ENCODE results near the gene POLG2.
"Not testable (repeated sequence)": the region's sequence is repeated elsewhere in the genome, so short reads cannot be mapped to it uniquely, and the experiment has no call there.

The POLG2 gene

DNA sequence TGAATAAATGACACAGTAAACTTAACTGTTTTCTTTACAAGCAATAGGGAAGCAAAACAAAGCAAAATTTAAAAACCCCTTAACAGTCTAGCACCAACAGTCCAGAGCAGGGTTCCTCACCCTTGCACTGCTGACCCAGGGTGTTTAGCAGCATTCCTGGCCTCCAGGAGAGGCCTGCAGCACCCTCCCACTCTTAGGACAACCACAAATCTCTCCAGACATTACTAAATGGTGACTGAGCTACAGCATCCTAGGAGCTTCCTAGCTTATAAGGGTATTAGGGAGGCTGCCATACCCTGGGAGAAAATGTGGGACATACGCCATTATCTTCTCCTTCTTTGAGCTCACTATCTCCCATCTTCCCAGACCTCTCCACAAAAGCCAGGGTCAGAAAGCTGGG lies 15.9 kb downstream of the POLG2 start:
- DNase-seq: no peak

DNA sequence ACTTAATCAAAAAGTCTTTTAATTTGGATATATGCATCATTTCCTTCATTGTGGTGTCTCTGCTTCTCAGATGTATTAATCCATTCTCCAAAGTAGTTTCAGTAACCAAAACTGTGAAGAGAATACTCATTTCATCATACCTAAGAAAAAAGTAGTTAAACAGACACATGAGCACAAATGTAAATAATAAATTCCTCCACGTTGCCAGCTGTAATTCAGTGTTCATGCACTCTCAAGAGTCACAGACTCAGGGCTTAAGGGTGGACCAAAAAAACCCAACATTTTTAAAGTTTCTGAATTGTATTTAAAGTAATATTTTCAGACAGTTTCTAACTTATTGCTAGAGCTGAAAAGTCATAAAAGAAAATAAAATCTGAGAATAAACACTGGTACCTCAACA lies 19.0 kb downstream of the POLG2 start:
- no peak for DNase-seq

DNA sequence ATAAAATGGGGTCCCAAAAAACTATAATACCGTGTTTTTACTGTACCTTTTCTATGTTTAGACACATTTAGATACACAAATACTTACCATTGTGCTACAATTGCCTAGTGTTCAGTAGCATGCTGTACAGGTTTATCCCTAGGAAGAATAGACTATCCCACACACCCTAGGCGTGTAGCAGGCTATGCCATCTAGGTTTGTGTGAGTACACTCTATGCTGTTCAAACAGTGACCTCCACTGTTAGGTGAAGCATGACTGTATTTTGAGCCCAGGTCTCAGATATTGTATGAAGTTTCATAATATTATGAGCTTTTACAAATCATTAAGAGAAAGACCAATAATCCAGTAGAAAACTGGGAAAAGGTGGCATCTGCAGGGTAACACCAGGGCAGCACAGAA lies 24.3 kb downstream of the POLG2 start:
- DNase-seq: no peak

DNA sequence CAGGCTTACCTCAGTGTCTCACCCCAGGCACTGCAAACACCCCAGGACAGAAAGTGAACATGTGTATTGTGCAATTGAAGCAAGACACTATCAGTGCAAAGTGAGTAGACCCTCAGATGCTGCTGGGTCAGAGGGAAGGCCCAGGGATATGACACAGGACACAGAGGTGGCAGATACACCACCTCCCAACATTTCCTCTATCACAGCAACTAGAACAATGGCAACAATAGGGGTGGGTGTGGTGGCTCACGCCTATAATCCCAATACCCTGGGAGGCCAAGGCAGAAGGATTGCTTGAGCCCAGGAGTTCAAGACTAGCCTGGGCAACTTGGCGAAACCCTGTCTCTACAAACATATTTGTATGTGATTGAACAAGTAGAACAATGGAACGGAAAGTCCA lies 25.4 kb downstream of the POLG2 start:
- no peak for DNase-seq

DNA sequence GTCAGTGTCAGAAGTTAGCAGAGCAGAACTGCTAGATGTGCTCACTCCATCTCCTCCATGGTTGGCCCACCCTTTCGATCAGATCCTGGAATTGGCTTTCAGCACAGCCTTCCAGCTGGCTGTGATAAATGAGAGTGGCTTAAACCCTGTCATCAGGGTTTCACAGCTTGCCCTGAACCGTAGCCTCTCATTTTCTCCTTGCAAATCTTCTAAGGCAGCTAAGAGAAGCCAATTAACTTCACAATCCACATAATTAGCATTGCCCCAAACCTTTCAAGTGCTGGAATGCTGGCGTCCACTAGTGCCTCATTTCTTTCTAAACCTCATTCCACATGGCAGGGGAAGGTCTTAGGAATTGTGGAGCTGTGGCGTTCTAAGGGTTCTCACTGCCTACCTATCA lies 26.2 kb downstream of the POLG2 start:
- DNase-seq: no peak

DNA sequence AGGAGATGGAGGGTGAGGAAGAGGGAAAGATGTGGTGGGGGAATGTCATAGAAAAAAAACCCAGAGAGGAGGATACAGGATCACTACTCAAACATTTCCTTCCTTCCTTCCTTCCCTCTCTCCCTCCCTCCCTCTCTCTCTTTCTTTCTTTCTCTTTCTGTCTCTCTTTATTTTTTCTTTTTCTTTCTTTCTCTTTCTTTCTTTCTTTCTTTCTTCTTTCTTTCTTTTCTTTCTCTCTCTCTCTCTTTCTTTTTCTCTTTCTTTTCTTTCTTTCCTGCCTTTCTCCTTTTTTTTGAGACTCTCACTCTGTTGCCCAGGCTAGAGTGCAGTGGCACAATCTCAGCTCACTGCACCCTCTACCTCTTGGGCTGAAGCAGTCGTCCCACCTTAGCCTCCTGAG lies 30.0 kb downstream of the POLG2 start:
- DNase-seq: not testable (repeated sequence)

DNA sequence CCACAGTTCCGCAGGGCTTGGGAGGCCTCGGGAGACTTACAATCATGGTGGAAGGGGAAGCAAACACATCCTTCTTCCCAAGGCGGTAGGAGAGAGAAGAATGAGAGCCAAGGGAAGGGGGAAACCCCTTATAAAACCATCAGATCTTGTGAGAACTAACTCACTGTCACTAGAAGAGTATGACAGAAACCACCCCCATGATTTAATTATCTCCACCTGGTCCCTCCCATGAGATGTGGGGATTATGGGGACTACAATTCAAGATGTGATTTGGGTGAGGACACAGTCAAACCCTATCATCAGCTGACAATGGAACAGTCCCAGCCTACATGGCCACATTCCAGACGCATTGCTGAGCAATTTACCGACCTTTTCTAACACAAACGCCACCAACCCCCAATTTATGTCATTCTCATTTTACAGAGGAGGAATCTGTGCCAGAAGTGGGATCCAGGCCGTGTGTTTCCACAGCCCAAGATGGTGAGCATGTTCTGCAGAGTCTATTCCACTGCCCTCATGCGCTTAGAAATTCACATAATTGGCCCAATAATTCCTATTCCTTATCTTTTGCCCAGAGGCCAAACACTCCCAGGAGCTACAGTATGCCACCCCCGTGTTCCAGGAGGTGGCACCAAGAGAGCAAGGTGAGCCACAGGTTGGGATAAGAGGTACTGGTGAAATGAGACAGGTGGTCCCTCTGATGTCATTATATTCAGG lies 30.7 kb downstream of the POLG2 start:
- no peak for DNase-seq

DNA sequence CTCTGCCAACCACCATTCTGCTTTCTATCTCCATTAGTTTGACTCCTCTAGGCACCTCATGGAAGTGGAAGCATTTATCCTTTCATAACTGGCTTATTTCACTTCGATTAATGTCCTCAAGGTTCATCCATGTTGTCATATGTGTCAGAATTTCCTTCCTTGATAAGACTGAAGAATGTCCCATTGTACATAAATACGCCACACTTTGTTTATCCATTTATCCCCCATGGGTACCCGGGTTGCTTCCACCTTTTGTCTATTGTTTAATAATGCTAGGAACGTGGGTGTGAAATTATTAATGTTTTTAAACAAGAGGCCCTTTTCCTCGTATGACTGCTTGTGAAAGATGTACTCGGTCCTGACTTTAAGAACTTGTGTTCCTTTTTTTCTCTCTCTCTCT lies 35.1 kb downstream of the POLG2 start:
- no peak for DNase-seq

DNA sequence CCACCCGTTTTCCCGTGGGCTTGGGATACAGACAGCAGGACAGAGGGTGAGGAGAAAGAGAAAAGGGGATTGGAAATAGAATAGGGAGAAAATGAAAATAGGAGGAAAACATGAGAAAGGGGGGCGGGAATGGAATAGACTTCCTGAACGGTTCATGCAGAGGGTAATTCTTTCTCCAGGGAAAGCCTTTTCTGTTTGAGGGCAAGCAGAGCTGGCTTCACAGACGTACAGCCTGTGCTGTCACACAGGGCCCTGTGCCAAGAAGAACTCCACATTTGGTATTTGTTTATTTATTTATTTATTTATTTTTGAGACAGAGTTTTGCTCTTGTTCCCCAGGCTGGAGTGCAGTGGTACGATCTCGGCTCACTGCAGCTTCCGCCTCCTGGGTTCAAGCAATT lies 35.9 kb downstream of the POLG2 start:
- no peak for DNase-seq

DNA sequence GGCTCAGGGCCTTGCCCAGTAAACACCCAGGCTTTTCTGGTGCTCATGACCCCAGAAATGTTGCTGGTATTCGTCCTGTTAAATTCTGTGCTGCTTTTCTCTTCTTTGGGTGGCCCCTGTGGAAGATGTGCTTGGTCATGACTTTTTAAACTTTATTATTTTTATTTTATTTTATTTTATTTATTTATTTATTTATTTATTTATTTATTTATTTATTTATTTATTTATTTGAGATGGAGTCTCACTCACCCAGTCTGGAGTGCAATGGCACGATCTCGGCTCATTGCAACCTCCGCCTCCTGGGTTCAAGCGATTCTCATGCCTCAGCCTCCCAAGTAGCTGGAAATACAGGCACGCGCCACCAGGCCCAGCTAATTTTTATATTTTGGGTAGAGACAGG lies 37.0 kb downstream of the POLG2 start:
- DNase-seq: not testable (repeated sequence)

DNA sequence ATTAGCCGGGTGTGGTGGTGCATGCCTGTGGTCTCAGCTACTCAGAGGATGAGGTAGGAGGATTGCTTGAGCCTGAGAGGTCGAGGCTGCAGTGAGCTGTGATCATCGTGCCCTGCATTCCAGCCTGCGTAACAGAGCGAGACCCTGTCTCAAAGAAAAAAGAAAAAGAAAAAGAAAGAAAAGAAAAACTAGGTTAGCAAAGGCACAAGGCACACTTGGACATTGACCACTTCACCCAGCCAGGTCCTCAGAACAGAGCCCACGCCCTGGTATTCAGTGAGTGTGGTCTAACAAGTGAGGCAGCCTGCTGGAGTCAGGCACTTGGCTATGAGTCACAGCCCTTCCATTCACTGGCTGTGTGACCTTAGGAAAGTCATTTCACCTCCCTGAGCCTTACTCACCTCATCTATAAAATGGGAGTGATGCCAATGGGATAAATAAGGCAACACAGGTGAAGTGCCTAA lies 37.5 kb downstream of the POLG2 start:
- no peak for DNase-seq

DNA sequence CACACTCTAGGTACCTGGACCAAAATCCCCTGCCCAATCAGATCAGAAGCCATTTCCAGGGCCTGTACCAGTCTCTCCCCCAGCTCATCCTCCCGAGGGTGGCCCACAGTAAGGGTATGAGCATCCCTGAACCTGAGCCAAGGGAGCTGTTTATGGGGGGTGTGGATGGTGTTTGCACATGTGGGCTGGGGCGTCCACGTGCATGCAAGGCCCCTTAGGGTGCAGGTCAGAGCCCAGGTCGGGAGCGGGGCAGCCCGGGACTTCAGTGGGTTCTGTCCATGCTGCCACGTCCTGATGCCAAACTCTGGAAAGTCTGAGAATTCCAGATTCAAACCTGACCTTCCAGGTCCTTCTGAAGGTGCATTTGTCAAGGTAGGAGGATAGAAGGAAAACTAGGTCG lies 38.1 kb downstream of the POLG2 start:
- DNase-seq: no peak

DNA sequence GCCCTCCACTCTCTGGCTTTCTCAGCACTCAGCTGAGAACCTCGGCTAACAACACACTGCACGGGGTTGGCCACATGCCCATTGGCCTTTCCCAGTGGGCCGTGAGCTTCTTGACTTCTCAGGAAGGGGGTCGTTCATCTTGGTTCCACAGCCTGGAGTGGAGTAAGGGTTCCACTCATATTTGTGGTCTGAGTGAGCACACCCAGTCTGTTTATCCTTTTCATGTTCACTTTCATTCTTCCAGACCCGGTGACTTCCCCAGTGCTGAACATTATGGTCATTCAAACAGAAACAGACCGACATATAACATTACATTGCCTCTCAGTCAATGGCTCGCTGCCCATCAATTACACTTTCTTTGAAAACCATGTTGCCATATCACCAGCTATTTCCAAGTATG lies 39.7 kb downstream of the POLG2 start:
- no peak for DNase-seq

DNA sequence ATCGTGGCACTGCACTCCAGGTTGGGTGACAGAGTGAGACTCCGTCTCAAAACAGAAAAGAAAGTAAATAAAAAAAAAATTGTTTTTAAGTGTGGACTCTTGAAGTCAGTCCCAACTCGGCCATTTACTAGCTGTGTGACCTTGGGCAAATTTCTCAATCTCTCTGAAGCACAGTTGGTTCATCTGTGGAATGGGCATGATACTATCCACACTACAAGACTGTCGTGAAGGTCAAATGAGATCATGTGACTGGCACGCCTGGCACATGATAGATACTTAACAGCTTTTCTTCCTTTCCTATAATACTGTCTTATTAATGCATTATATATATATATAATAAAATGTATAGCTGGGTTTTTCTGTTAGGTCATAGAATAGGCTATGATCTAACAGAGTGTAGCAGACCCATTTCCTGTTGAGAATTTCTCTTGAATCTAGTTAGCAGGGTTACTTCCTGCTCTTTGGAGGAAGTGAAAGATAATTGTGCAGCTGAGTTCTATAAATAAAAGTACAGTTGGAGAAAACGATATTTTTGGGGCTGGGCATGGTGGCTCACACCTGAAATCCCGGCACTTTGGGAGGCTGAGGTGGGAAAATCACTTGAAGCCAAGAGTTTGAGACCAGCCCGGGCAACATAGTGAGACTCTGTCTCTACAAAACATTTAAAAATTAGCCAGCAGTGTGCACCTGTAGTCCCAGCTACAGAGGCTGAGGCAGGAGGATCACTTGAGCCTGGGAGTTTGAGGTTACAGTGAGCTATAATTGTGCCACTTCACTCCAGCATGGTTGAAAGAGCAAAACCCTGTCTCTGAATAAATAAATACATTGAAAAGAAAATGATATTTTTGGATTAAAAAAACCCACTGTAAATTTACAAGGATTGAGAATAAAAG lies 40.6 kb downstream of the POLG2 start:
- no peak for DNase-seq

DNA sequence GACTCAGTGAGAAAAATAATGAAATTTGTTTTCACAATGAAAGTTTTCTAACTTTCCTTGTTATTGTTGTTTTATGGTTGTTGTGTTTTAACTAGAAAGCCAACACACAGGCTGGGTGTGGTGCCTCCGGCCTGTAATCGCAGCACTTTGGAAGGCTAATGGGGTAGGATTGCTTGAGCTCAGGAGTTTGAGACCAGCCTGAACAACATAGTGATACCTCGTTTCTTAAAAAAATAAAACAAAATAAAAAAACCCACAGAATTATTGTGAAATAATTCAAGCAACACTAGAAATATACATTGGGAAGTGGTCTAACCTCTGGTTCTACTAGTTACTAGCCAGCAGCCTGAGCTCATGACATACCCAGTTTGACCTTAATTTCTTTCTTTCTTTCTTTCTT lies 47.3 kb downstream of the POLG2 start:
- no peak for DNase-seq

DNA sequence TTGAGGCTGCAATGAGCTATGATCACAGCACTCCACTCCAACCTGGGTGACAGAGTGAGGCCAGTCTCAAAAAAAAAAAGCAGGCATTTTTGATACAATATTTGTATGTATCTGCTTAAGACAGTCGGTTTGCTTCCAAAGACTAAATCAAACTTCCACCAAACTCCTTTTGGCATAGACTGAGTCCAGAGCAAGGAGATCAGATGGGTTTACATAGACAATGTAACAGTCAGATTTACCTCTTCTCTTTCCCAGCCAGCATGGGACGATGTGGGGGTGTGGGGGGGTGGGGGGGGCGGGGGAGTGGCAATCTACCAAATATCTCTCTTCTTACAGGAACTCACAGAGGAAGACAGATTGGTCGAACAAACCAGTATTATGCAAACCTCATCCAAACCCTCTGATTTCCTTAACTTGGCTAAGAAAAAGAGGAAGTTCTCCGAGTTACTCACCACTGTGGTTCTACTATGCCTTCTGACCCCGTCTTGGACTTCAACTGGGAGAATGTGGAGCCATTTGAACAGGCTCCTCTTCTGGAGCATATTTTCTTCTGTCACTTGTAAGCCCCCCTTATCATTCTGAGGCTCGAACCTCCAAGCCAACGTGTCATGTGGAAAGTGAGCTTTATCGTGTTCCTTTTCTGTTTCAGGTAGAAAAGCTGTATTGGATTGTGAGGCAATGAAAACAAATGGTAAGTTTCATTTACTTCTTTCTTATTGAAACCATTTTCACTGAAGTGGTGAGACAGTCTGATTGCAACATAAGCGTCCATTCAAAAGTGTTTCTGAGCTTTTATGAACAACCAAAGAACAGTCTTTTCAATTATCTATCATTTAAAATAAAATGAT lies 48.0 kb downstream of the POLG2 start, which contains the start of gene MILR1:
Gene MILR1 (plus strand): TSS at position 451 of the 848 bp plus-strand sequence. CDS start 54 bp downstream, at position 505.
- no peak for DNase-seq

DNA sequence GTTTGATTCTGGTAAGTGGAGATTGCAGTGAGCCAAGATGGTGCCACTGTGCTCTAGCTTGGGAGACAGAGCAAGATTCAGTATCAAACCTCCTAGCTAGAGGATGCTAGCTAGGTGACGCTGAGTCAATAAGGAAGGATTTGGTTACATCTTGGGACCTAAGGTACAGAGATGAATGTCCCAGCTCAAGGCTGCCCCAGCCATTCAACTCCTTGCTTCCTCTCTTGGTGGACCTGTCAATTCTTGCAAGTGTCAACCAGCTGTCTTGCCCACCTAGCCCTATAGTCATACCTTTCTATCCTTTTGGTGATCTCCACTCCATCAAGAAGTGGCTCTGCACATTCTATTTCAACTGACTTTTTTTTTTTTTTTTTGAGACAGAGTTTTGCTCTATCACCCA lies 49.3 kb downstream of the POLG2 start:
- DNase-seq: no peak

DNA sequence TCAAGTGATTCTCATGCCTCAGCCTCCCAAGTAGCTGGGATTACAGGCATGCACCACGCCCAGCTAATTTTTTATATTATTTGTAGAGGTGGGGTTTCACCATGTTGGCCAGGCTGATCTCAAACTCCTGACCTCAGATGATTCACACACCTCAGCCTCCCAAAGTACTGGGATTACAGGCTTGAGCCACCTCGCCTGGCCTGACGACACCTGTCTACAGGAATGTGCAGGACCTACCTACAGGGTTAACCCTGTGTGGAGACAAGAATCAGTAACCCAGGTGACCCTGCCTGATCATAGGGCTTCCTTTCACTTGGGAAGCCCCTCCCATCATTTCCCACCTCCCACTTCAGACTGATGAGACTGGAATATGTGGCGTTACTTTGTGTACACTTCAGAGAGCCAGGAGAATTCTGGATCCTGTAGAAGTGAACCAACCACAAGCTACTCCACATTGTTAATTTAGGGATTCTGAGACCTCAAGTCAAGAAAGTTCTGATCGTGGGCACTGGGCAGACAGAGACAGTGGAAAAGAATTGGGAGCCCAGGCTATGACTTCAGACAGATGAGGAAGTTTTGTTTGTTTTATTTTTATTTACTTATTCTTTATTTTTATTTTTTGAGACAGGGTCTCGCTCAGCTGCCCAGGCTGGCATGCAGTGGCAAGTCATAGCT lies 53.6 kb downstream of the POLG2 start:
- no peak for DNase-seq

DNA sequence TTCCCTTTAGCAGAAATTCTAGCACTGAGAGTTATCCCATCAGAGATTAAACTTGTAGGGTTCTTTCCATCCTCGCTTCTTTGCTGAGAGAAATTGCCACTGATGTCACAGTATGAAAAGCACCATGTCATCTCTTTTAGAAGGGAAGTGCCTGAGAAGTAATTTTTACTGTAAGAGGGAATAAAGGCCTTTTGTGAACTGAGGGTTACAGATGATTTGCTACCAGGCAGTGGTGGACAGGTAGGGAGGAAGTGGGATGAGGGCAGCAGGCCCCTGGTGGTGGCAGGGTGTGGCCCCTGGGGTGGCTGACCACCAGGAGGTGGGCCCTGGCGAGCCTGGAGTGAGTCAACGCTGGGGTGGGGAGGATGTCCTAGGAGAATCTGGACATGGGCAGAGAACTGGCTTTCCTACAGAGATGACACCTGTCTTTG lies 54.3 kb downstream of the POLG2 start:
- no peak for DNase-seq

DNA sequence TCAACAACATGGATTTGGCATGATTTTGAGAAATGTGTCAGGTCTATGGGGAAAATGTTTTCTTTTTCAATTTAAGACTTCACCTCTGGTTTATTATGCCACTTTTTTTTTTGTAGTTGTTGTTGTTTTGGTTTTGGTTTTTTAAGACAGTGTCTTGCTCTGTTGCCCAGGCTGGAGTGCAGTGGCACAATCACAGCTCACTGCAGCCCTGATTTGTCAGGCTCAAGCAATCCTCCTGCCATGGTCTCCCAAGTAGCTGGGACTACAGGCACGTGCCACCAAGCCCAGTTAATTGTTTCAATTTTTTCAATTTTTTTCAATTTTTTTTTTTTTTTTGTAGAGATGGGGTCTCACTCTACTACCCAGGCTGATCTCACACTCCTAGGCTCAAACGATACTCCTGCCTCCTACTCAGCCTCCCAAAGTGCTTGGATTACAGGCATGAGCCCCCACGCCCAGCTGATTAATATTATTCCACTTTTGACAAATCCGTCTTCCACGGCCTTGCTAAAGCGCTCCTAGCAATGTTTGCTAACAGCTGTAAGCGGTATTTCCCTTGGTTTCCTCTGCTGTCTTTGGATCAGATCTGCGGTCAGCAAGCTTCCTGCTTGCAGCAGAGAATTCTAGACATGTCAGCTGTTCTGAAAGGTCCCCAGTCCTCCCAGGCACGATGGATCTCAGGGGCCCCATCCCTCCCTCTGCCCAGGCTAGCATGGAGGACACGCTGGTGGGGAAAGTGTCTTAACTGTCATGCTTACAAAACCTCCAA lies 54.9 kb downstream of the POLG2 start:
- DNase-seq: peak; percentile 21

DNA sequence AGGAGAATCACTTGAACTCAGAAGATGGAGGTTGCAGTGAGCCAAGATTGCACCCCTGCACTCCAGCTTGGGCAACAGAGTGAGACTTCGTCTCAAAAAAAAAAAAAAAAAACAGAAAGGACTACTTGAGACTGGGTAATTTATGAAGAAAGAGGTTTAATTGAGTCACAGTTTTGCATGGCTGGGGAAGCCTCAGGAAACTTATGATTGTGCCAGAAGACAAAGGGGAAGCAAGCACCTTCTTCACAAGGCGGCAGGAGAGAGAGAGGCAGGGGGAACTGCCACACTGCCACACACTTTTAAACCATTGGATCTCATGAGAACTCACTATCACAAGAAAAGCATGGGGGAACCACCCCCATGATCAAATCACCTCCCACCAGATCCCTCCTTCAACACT lies 56.9 kb downstream of the POLG2 start:
- no peak for DNase-seq

DNA sequence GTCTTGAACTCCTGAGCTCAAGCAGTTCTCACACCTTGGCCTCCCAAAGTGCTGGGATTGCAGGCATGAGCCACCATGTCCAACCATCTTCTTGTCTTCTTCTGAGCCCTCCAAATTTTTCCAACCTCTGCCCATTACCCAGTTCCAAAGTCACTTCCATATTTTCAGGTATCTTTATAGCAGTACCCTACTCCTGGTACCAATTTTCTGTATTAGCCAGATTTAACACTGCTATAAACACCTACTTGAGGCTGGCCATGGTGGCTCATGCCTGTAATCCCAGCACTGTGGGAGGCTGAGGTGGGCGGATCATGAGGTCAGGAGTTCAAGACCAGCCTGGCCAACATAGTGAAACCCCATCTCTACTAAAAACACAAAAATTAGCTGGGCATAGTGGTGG lies 57.3 kb downstream of the POLG2 start:
- DNase-seq: not testable (repeated sequence)
